Heart left ventricle (tissue), 13 donors: ENCODE data around the gene CAMK2D.

Source experiments
- CTCF ChIP-seq, 12 donors: fragments of 200-600 bp; sonication (generic) in 4 of 12; IDR thresholded peaks; one replicate each; pipeline versions ENCODE4 v1.5.0 to v1.8.0; 2018 to 2022; ENCODE audit warnings: antibody characterized with exemption in 12 of 12, mild to moderate bottlenecking in 5 of 12
- POLR2A ChIP-seq, 2 donors: fragments of 450-650 bp; IDR thresholded peaks; one replicate each; pipeline ENCODE4 v1.6.1; 2017; ENCODE audit warnings: antibody characterized with exemption in 2 of 2, mild to moderate bottlenecking in 2 of 2, moderate library complexity in 2 of 2
- donor health status: ischemic (EF 13 %, LVEDD 7.1; RV severe dilation, severe dysfunction).
- donor health status: DM: no; HTN: yes; CAD: no.
- donor health status: DM: no; HTN: no; CAD: no.
- donor health status: ischemic (EF 25% LVEDD 6.9; RV normal size, moderate dysfunction).
- donor health status: ischemic (EF 25% LVEDD 5.7; RV mildly dilated, moderate dysfunction).
- donor health status: ischemic (EF 35%, LVEDD 5.7; RV mildly dilated, moderate dysfunction).
- donor health status: nonischemic (EF 11% LVEDD 7.7; RV severe dilation, severe dysfunction).
- donor health status: DM: yes; HTN: yes; CAD: no.
- donor health status: PGD.
- donor health status: ischemic (EF 29% LVEDD 5.4; RV normal size, mild dysfunction).
- donor health status: nonischemic (EF 23%, LVEDD 6.1; RV moderate dilation, normal function).

DNA sequence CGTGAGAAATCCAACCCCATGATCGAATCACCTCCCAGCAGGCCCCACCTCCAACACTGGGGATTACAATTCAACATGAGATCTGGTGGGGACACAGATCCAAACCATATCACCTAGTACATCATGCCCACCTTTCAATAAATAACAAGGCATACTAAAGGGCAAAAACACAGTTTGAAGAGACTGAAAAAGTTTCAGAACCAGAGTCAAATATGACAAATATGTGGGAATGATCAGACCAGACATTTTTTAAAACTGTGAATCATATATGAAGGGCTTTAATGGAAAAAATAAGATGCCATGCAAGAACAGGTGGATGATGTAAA is 167.3 kb downstream of the CAMK2D start:
- no peak for TF ChIP-seq CTCF (IDR thresholded peaks at IDR 0.05)
- no peak for TF ChIP-seq POLR2A (IDR thresholded peaks at IDR 0.05)
